CD4-positive, alpha-beta T cell treated with Interleukin-4 for 4 hours (primary cell): ENCODE measurements around the gene PTPRN2.
"Not testable (repeated sequence)": the region's sequence is repeated elsewhere in the genome, so short reads cannot be mapped to it uniquely, and the experiment has no call there.

Experiments used
- DNase-seq: peaks from one replicate; pipeline ENCODE4 v3.0.0-alpha.2; 2020

The PTPRN2 gene

GRCh38 chr7:158550394-158550700 lies 37.3 kb downstream of the PTPRN2 start:
- no peak for DNase-seq

GRCh38 chr7:158549616-158550393 lies 37.8 kb downstream of the PTPRN2 start:
- no peak for DNase-seq

DNA sequence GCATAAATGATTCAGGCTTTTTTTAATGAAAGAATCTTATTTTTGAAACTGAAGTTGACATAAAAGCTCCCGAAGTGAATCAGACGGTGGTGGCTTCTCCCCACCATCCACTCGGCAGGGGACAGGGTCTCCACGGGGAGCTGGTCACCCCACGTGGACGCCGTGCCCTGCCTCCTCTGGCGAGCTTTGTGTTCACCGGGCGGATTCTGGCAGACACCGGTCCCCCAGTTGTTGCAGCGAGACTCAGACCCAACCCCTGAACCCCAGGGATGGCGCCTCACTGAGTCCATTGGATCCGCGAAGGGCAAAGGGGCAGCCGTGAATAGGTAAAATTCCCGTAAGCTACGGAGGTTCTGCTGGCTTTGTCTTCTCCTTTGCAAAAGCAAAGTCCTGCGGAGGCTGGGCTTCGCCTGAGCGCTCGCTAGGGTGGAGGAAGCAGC lies 38.4 kb downstream of the PTPRN2 start:
- no peak for DNase-seq

- no peak for DNase-seq
These were observed 38.9 kb downstream of the PTPRN2 start for GRCh38 chr7:158548726-158549125.

GRCh38 chr7:158547817-158548216 lies 39.8 kb downstream of the PTPRN2 start:
- no peak for DNase-seq

DNA sequence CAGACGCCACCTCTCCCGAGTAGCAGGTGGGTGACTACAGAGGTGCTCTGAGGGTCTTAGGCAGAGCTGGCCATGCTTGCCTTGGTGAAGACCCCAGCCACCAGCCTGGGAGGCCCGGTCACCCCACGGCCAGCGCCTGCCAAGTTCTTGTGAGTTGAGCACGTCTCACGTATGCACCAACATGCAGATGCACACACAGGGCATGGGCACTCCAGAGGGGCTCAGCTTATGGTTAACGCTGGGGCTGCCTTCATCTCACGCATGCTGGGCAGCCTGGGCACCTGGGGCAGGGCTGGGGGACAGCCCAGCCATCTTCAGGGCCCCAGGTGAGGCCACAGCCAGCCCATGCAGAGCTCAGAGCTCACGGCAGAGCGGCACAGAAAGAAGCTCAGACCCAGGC lies 41.0 kb downstream of the PTPRN2 start:
- no peak for DNase-seq

DNA sequence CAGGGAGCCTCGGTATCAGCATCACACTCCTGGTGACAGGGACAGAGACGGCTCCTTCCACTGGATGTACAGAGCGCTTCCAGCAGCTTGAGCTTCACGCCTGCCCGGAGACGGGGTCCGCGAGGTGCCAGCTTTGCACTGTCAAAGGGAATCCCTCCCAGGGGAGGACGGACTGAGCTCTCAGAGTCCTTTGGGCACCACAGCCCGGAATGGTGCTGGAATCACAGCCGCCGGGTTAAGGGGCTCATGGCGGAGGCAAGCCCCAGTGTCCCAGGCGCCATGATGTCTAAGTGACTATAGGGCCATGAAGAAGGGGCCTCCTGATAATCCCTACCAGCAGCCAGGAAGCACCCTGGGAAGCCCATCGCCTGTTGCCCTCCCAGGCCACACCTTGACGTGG lies 41.4 kb downstream of the PTPRN2 start:
- DNase-seq, result no peak

GRCh38 chr7:158544708-158545107 lies 42.9 kb downstream of the PTPRN2 start:
- no peak for DNase-seq

GRCh38 chr7:158543840-158544239 lies 43.8 kb downstream of the PTPRN2 start:
- DNase-seq, result no peak

- no peak for DNase-seq
These were observed 44.7 kb downstream of the PTPRN2 start for GRCh38 chr7:158542651-158543566.

- DNase-seq, result peak; percentile 2
These were observed 46.1 kb downstream of the PTPRN2 start for GRCh38 chr7:158541346-158542010.

DNA sequence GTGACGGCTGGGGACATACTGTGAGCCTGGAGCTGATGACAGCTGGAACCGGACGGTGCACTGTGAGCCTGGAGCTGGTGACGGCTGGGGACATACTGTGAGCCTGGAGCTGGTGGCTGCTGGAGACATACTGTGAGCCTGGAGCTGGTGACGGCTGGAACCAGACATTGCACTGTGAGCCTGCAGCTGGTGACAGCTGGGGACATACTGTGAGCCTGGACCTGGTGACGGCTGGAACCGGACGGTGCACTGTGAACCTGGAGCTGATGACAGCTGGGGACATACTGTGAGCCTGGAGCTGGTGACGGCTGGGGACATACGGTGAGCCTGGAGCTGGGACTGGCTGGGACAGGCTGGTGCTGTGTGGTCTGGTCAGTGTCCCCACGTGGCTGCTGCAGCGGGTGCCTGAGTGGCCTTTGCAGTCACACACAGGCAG lies 47.9 kb downstream of the PTPRN2 start:
- no peak for DNase-seq

GRCh38 chr7:158538156-158538946 lies 49.3 kb downstream of the PTPRN2 start:
- DNase-seq, result no peak

DNA sequence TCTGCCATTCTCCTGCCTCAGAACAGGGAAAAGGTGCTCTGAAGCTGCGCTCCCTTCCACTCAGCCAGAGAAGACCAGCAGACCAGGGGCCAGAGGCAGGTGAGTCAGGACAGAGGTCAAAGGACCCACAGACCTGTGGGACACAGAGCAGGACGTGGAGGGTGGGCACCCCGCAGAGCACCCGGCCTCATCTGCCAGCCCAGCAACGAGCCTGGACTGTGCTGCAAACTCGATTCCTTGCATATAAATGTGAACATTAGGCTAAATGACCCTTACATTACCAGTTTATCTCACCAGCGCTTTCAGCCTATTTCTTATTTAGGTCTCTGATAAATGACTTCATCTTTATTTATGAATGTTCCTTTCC lies 50.1 kb downstream of the PTPRN2 start:
- no peak for DNase-seq

DNA sequence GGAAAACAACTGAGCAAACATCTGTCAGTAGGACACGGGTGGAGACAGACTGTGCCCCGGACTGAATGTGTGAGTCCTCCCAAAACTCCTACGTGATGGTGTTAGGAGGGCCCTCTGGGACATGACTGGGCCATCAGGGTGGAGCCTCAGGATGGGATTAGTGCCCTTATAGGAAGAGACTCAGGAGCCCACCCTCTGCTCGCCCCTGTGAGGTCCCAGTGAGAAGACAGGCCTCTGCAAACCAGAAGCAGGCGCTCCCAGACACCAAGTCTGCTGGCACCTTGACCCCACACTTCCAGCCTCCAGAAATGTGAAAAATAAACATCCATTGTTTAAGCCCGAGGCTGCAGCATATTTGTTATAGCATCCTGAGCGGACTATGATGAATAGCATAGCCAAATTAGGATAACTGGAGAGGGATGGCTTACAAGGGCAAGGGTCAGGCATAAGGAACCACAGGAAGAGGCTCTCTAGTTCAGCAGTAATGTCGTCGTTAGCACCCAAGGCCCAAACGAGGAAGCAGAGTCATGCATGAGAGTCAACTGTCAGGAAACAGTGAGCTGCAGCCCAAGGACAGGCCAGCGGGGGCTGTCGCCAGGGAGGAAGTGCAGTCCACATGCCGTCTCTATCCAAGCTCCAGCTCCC lies 50.6 kb downstream of the PTPRN2 start:
- no peak for DNase-seq

- DNase-seq, result no peak
These were observed 52.5 kb downstream of the PTPRN2 start for GRCh38 chr7:158535079-158535478.

DNA sequence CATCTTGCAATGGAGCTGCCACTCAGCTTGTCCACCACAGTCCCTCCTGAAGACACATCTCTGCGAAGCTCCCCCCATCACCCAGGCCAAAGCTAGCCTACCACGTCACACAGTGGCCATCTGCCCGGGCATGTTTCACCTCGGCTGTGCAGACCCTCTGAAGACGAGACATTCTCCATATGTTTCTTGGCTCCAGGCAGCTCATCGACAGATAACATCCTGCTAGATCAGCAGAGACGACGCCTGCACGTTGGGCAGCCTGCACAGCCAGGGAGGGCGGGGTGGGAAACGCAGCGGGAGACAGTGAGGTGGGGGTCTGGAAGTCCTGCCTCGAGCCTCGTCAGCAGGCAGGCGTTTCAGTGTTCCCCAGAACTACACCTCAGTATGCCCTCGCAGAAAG lies 53.0 kb downstream of the PTPRN2 start:
- no peak for DNase-seq

- DNase-seq, result not testable (repeated sequence)
These were observed 53.5 kb downstream of the PTPRN2 start for GRCh38 chr7:158534134-158534515.

GRCh38 chr7:158533386-158534133 lies 54.1 kb downstream of the PTPRN2 start:
- DNase-seq, result no peak

GRCh38 chr7:158532093-158532627 lies 55.5 kb downstream of the PTPRN2 start:
- DNase-seq, result no peak

GRCh38 chr7:158531661-158532060 lies 56.0 kb downstream of the PTPRN2 start:
- DNase-seq, result no peak
